Pons (tissue), 1 donor: ENCODE results near the gene EMILIN2.

Experiments used
- DNase-seq: peaks from one replicate; pipeline ENCODE4 v3.0.0-alpha.2; 2016; ENCODE audit warnings: low spot score

EMILIN2 gene

DNA sequence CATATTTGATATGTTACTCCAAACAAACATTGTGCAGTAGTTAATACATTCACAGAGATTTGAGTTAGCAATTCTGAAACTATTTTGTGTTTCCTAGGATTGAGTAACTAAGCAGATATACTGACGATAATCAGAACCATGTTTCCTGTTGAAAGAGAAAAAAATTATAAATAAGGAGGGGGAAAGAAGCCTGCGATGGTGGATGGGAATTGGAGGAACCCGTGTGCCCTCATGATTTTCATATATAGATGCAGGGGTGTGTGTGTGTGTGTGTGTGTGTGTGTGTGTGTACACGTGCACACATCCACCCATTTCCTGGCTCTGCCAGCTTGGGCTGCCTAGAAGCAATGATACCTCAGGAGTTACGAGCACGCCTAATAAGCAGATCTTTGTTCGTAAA, 109.2 kb downstream of the EMILIN2 start:
- DNase-seq: no peak

DNA sequence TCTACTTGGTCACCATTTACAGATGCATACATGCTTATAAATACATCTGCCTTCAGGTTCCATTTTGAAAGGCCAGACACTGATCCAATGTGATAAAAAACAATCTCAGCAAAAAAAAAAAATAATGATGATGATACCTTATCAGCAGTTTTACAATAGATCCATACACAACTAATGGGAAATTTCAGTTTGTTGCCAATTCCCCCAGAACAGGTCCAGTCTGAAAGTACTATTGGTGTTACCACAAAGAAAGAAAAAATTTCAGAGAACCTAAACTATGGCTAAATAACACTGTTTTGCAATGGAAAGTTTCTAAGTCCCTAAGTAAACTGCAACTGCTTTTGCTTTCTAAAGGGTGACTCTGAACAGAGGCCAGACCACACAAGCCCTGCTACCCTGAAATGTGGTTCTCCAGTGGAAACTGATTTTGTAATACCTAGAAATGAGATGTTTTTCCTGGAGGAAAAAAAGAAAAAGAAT, 112.1 kb downstream of the EMILIN2 start:
- no peak for DNase-seq

DNA sequence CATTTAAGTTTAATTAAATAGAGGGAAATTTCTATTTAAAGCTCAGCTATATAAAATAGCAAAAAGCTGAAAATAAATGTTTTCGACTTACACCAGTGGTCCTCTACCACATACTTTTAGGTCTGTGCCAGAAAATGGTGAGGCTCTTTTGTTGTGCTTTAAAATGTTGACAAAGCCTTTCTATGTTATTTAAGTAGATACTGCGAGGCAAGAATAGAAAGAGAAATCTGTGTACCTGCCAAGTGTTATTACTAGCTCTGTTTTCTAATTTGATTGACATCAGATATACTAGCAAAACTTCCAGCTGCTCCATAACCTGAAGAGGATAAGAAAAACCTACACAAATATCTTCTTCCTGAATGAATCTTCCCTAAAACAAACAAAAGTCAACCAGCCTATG, 112.5 kb downstream of the EMILIN2 start:
- no peak for DNase-seq

DNA sequence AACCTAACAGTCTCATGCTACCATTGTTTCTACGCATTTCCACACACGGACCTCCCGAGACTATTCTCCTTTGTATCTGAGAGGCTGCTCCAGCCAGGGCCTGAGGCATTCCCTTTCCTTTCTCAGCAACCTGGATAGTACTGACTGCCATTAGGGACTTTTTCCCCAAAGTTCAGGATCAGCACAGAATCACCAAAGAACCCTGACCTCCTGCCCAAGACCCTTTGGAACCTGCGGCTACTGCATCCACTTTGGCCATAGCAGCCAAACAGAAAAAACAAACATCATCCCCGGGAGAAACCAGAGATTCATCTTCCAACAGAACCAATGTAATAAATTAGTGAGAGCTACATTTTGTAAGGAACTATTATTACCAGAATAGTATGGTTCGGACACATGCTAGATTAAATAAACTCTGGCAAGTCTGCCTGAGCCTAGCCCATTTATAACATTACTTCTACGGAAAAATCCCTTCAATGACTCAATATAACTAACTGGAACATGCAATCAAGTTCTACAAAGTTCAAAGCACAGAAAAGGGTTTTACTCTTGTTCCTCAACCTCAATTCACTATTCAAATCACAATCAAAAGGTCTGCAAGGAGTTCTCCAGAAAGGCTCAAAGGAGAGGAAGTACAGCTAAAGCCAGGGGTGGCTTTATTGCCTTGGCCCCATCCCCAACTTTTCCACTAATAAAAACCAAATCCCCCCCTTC, 114.3 kb downstream of the EMILIN2 start:
- no peak for DNase-seq

DNA sequence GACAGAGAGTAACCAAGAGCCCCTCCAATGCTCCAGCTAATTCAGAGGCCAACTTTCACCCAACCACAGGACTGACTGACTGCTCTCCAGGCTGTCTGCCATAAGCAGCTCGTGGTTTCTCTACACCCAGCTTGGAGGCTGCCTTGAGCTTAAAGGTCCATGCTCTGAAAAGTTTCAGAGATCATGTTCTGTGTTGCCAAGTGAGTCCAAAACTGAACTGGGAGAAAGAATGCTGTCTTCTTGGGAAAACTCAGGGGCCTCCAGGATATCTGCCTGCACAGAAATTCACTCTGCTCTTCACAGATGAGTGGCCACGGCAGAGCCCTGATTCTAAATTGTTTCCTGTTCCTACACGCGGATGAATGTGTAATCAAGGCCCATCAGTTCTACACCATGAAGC, 115.0 kb downstream of the EMILIN2 start:
- DNase-seq: no peak

DNA sequence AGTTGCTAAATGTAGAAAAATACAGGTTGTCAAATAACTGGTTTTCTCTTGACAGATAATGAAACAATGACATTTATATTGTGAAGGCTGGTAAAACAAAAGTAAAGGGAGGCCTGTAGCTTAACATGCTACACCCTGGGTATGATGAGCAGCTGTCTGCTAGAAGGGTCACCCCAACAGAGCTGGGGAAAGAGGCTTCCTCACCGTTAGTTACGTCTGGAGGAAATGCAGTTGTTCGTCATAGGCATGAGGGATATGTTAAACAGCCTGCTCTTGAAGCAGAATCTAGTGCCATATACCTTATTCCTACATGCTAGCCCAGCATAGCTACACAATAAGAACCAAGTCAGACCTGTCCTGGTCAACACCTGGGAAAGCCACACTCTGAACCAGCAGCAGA, 116.2 kb downstream of the EMILIN2 start:
- no peak for DNase-seq

- DNase-seq: no peak
Observed at GRCh38 chr18:2964361-2965010, 117.7 kb downstream of the EMILIN2 start.
